SKM-1 (cell line): ENCODE data around the gene DNAJC5.
"Not testable (repeated sequence)": the region's sequence is repeated elsewhere in the genome, so short reads cannot be mapped to it uniquely, and the experiment has no call there.

Source experiments
- DNase-seq: peaks from one replicate; lab custom pipeline; 2025; ENCODE audit not compliant: unreplicated experiment; lab: John Stamatoyannopoulos, UW

DNAJC5 gene

GRCh38 chr20:63861365-63861934, 33.5 kb upstream of the DNAJC5 start, which contains the start of gene ABHD16B:
ABHD16B (plus strand) TSS chr20:63861498; CDS start chr20:63861541, 43 bp downstream.
- DNase-seq = no peak

GRCh38 chr20:63861981-63862901, 32.7 kb upstream of the DNAJC5 start:
- no peak for DNase-seq

GRCh38 chr20:63863021-63863797, 31.7 kb upstream of the DNAJC5 start:
- no peak for DNase-seq

- peak; percentile 99 for DNase-seq
Observed at GRCh38 chr20:63863798-63864544, 31.0 kb upstream of the DNAJC5 start.

GRCh38 chr20:63864545-63864977, 30.4 kb upstream of the DNAJC5 start:
- DNase-seq = no peak

- peak; percentile 96 for DNase-seq
Observed at GRCh38 chr20:63864978-63865640, 29.8 kb upstream of the DNAJC5 start, which contains the start of gene TPD52L2. TPD52L2 (plus strand) TSS chr20:63865270; CDS start chr20:63865366, 96 bp downstream.

GRCh38 chr20:63867042-63867441, 27.9 kb upstream of the DNAJC5 start:
- DNase-seq = not testable (repeated sequence)

GRCh38 chr20:63868264-63868663, 26.7 kb upstream of the DNAJC5 start:
- DNase-seq = no peak

- peak; percentile 68 for DNase-seq
Observed at GRCh38 chr20:63873477-63873971, 21.4 kb upstream of the DNAJC5 start.

- not testable (repeated sequence) for DNase-seq
Observed at GRCh38 chr20:63874241-63874640, 20.7 kb upstream of the DNAJC5 start.

- DNase-seq = no peak
Observed at GRCh38 chr20:63876489-63877036, 18.4 kb upstream of the DNAJC5 start.

GRCh38 chr20:63877755-63878470, 17.0 kb upstream of the DNAJC5 start:
- DNase-seq = no peak

GRCh38 chr20:63878899-63879663, 15.8 kb upstream of the DNAJC5 start:
- DNase-seq = no peak

- DNase-seq = not testable (repeated sequence)
Observed at GRCh38 chr20:63880901-63881300, 14.0 kb upstream of the DNAJC5 start.

GRCh38 chr20:63881451-63882226, 13.3 kb upstream of the DNAJC5 start:
- no peak for DNase-seq

GRCh38 chr20:63882257-63883200, 12.4 kb upstream of the DNAJC5 start:
- no peak for DNase-seq
